WTC11 (cell line): Measurements from ENCODE around the gene TMEM140.

Source experiments
- ELF4 ChIP-seq: sonication (generic); formaldehyde crosslinking; IDR thresholded peaks from 2 replicates; pipeline ENCODE4 v1.8.1; 2022; ENCODE audit warnings: low read depth, mild to moderate bottlenecking, moderate library complexity, missing genetic modification reagents
- NFE2L1 ChIP-seq: sonication (generic); formaldehyde crosslinking; IDR thresholded peaks from 2 replicates; pipeline ENCODE4 v1.8.1; 2023; ENCODE audit warnings: missing genetic modification reagents
- RELA ChIP-seq: sonication (generic); formaldehyde crosslinking; IDR thresholded peaks from 2 replicates; pipeline ENCODE4 v1.8.1; 2022; ENCODE audit warnings: missing genetic modification reagents, mild to moderate bottlenecking, borderline replicate concordance
- TF ChIP-seq, protein P1 (sequence below): fragments of 200-600 bp; IDR thresholded peaks from 2 replicates; pipeline ENCODE4 v1.8.0; 2022; ENCODE audit warnings: antibody characterized with exemption
- TF ChIP-seq, protein P2 (sequence below): sonication (generic); formaldehyde crosslinking; IDR thresholded peaks from 2 replicates; pipeline ENCODE4 v1.8.0; 2023; ENCODE audit warnings: mild to moderate bottlenecking, missing genetic modification reagents
- TF ChIP-seq, protein P3 (sequence below): sonication (generic); formaldehyde crosslinking; IDR thresholded peaks from 2 replicates; pipeline ENCODE4 v1.8.1; 2023; ENCODE audit warnings: mild to moderate bottlenecking, missing genetic modification reagents, moderate library complexity
- TF ChIP-seq, protein P4 (sequence below): sonication (generic); formaldehyde crosslinking; IDR thresholded peaks from 2 replicates; pipeline ENCODE4 v1.8.0; 2022; ENCODE audit warnings: mild to moderate bottlenecking, missing genetic modification reagents
- TF ChIP-seq, protein P5 (sequence below): sonication (generic); formaldehyde crosslinking; IDR thresholded peaks from 2 replicates; pipeline ENCODE4 v1.8.1; 2023; ENCODE audit warnings: mild to moderate bottlenecking, missing genetic modification reagents
- TF ChIP-seq, protein P6 (sequence below): sonication (generic); formaldehyde crosslinking; IDR thresholded peaks from 2 replicates; pipeline ENCODE4 v1.8.0; 2023; ENCODE audit warnings: missing genetic modification reagents, mild to moderate bottlenecking, borderline replicate concordance
- TF ChIP-seq, protein P7 (sequence below): sonication (generic); formaldehyde crosslinking; IDR thresholded peaks from 2 replicates; pipeline ENCODE4 v1.8.1; 2023; ENCODE audit warnings: mild to moderate bottlenecking, moderate library complexity, missing genetic modification reagents
- TF ChIP-seq, protein P8 (sequence below): fragments of 250-450 bp; sonication (Bioruptor Pico); IDR thresholded peaks from 2 replicates; pipeline ENCODE4 v1.8.0; 2021; ENCODE audit warnings: mild to moderate bottlenecking

DNA sequence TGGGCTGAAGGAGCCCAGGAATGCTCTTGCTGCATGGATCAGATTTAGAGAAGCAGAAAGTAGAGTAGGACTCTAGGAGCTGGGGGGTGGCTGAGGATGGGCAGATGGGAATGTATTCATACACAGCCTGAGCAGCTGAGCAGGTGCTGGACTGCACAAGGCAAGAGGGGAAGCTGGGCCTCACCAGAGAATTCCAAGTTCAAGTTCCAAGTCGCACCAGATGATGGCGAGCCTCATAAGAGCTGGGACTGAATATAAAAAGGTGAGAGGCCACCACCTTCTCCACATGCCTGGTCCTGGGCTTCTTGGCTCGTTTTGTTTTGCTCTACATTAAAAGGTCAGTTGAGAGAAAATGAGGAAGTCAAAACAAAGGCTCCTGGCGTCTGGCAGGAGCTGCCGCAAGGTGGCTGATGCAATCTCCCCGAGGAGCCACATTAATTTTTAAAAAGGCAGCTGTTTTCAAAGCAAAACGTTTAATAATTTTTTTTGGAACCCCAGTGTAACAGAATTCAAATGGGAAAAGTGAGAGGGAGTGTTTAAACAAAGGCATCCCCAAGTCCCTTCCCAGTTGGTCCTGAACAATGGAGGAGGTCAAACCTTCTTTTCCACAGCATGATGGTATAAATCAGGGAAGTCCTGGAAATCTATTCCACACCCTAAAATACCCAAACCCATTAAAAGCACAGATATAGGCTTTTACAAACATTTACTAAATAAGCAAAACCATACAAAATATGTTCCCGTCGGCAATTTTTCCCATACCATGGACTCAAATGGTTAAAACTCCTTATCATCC is 13.2 kb downstream of the TMEM140 start:
- TF ChIP-seq RELA (CRISPR knock-in tag): no peak
- TF ChIP-seq, protein P1, sequence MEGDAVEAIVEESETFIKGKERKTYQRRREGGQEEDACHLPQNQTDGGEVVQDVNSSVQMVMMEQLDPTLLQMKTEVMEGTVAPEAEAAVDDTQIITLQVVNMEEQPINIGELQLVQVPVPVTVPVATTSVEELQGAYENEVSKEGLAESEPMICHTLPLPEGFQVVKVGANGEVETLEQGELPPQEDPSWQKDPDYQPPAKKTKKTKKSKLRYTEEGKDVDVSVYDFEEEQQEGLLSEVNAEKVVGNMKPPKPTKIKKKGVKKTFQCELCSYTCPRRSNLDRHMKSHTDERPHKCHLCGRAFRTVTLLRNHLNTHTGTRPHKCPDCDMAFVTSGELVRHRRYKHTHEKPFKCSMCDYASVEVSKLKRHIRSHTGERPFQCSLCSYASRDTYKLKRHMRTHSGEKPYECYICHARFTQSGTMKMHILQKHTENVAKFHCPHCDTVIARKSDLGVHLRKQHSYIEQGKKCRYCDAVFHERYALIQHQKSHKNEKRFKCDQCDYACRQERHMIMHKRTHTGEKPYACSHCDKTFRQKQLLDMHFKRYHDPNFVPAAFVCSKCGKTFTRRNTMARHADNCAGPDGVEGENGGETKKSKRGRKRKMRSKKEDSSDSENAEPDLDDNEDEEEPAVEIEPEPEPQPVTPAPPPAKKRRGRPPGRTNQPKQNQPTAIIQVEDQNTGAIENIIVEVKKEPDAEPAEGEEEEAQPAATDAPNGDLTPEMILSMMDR: no peak
- TF ChIP-seq, protein P2, sequence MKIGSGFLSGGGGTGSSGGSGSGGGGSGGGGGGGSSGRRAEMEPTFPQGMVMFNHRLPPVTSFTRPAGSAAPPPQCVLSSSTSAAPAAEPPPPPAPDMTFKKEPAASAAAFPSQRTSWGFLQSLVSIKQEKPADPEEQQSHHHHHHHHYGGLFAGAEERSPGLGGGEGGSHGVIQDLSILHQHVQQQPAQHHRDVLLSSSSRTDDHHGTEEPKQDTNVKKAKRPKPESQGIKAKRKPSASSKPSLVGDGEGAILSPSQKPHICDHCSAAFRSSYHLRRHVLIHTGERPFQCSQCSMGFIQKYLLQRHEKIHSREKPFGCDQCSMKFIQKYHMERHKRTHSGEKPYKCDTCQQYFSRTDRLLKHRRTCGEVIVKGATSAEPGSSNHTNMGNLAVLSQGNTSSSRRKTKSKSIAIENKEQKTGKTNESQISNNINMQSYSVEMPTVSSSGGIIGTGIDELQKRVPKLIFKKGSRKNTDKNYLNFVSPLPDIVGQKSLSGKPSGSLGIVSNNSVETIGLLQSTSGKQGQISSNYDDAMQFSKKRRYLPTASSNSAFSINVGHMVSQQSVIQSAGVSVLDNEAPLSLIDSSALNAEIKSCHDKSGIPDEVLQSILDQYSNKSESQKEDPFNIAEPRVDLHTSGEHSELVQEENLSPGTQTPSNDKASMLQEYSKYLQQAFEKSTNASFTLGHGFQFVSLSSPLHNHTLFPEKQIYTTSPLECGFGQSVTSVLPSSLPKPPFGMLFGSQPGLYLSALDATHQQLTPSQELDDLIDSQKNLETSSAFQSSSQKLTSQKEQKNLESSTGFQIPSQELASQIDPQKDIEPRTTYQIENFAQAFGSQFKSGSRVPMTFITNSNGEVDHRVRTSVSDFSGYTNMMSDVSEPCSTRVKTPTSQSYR (CRISPR knock-in tag): no peak
- no peak for TF ChIP-seq ELF4 (CRISPR knock-in tag)
- TF ChIP-seq, protein P3, sequence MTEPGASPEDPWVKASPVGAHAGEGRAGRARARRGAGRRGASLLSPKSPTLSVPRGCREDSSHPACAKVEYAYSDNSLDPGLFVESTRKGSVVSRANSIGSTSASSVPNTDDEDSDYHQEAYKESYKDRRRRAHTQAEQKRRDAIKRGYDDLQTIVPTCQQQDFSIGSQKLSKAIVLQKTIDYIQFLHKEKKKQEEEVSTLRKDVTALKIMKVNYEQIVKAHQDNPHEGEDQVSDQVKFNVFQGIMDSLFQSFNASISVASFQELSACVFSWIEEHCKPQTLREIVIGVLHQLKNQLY (CRISPR knock-in tag): no peak
- TF ChIP-seq NFE2L1 (CRISPR knock-in tag): no peak
- TF ChIP-seq, protein P4, sequence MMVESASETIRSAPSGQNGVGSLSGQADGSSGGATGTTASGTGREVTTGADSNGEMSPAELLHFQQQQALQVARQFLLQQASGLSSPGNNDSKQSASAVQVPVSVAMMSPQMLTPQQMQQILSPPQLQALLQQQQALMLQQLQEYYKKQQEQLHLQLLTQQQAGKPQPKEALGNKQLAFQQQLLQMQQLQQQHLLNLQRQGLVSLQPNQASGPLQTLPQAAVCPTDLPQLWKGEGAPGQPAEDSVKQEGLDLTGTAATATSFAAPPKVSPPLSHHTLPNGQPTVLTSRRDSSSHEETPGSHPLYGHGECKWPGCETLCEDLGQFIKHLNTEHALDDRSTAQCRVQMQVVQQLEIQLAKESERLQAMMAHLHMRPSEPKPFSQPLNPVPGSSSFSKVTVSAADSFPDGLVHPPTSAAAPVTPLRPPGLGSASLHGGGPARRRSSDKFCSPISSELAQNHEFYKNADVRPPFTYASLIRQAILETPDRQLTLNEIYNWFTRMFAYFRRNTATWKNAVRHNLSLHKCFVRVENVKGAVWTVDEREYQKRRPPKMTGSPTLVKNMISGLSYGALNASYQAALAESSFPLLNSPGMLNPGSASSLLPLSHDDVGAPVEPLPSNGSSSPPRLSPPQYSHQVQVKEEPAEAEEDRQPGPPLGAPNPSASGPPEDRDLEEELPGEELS: no peak
- TF ChIP-seq, protein P5, sequence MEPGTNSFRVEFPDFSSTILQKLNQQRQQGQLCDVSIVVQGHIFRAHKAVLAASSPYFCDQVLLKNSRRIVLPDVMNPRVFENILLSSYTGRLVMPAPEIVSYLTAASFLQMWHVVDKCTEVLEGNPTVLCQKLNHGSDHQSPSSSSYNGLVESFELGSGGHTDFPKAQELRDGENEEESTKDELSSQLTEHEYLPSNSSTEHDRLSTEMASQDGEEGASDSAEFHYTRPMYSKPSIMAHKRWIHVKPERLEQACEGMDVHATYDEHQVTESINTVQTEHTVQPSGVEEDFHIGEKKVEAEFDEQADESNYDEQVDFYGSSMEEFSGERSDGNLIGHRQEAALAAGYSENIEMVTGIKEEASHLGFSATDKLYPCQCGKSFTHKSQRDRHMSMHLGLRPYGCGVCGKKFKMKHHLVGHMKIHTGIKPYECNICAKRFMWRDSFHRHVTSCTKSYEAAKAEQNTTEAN (CRISPR knock-in tag): no peak
- TF ChIP-seq, protein P6, sequence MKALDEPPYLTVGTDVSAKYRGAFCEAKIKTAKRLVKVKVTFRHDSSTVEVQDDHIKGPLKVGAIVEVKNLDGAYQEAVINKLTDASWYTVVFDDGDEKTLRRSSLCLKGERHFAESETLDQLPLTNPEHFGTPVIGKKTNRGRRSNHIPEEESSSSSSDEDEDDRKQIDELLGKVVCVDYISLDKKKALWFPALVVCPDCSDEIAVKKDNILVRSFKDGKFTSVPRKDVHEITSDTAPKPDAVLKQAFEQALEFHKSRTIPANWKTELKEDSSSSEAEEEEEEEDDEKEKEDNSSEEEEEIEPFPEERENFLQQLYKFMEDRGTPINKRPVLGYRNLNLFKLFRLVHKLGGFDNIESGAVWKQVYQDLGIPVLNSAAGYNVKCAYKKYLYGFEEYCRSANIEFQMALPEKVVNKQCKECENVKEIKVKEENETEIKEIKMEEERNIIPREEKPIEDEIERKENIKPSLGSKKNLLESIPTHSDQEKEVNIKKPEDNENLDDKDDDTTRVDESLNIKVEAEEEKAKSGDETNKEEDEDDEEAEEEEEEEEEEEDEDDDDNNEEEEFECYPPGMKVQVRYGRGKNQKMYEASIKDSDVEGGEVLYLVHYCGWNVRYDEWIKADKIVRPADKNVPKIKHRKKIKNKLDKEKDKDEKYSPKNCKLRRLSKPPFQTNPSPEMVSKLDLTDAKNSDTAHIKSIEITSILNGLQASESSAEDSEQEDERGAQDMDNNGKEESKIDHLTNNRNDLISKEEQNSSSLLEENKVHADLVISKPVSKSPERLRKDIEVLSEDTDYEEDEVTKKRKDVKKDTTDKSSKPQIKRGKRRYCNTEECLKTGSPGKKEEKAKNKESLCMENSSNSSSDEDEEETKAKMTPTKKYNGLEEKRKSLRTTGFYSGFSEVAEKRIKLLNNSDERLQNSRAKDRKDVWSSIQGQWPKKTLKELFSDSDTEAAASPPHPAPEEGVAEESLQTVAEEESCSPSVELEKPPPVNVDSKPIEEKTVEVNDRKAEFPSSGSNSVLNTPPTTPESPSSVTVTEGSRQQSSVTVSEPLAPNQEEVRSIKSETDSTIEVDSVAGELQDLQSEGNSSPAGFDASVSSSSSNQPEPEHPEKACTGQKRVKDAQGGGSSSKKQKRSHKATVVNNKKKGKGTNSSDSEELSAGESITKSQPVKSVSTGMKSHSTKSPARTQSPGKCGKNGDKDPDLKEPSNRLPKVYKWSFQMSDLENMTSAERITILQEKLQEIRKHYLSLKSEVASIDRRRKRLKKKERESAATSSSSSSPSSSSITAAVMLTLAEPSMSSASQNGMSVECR (CRISPR knock-in tag): no peak
- TF ChIP-seq, protein P7, sequence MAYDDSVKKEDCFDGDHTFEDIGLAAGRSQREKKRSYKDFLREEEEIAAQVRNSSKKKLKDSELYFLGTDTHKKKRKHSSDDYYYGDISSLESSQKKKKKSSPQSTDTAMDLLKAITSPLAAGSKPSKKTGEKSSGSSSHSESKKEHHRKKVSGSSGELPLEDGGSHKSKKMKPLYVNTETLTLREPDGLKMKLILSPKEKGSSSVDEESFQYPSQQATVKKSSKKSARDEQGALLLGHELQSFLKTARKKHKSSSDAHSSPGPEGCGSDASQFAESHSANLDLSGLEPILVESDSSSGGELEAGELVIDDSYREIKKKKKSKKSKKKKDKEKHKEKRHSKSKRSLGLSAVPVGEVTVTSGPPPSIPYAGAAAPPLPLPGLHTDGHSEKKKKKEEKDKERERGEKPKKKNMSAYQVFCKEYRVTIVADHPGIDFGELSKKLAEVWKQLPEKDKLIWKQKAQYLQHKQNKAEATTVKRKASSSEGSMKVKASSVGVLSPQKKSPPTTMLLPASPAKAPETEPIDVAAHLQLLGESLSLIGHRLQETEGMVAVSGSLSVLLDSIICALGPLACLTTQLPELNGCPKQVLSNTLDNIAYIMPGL: no peak
- TF ChIP-seq, protein P8, sequence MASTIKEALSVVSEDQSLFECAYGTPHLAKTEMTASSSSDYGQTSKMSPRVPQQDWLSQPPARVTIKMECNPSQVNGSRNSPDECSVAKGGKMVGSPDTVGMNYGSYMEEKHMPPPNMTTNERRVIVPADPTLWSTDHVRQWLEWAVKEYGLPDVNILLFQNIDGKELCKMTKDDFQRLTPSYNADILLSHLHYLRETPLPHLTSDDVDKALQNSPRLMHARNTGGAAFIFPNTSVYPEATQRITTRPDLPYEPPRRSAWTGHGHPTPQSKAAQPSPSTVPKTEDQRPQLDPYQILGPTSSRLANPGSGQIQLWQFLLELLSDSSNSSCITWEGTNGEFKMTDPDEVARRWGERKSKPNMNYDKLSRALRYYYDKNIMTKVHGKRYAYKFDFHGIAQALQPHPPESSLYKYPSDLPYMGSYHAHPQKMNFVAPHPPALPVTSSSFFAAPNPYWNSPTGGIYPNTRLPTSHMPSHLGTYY: no peak
